ENCODE data around the gene PIK3R3. TPM values are rescaled to one million over a fixed set of nuclear protein-coding genes. Genes with fewer than 3 reads are reported as not detected.
"Not testable (repeated sequence)": the region's sequence is repeated elsewhere in the genome, so short reads cannot be mapped to it uniquely, and the experiment has no call there.

The PIK3R3 gene
- polyA plus RNA-seq, 1 donor from 2014 or later = 0.24 TPM

- peaks cover 4% of the 10 kb centered on the region for H3K36me3 Mint-ChIP-seq
- no peak overlapping the region for H3K4me3 Mint-ChIP-seq
- H3K4me1 Mint-ChIP-seq = peaks cover 0 to 12% (median 4%) of the 10 kb centered on the region in 3 donors
- H3K27ac Mint-ChIP-seq = no peak overlapping the region
- H3K27me3 Mint-ChIP-seq = peaks cover 3% of the 10 kb centered on the region
- peaks cover 6 to 13% (median 10%) of the 10 kb centered on the region in 3 donors for H3K9me3 Mint-ChIP-seq
Measured at GRCh38 chr1:46099215-46099614, 33.2 kb downstream of the PIK3R3 start.

GRCh38 chr1:46098027-46098712, 34.3 kb downstream of the PIK3R3 start:
- Mint-ChIP-seq H3K4me1 (peaks cover 0 to 12% (median 4%) of the 10 kb centered on the region in 3 donors), H3K9me3 (peaks cover 6 to 13% (median 10%) of the 10 kb centered on the region in 3 donors), H3K27ac (no peak overlapping the region), H3K4me3 (no peak overlapping the region), H3K36me3 (peaks cover 4% of the 10 kb centered on the region), H3K27me3 (peaks cover 3% of the 10 kb centered on the region)

- Mint-ChIP-seq H3K27me3 (peaks cover 3% of the 10 kb centered on the region), H3K4me1 (peaks cover 0 to 12% (median 4%) of the 10 kb centered on the region in 3 donors), H3K4me3 (peak overlapping the region in 1 of 4 donors; percentile 28), H3K27ac (no peak overlapping the region), H3K9me3 (peaks cover 6 to 13% (median 10%) of the 10 kb centered on the region in 3 donors), H3K36me3 (peaks cover 4% of the 10 kb centered on the region)
Measured at GRCh38 chr1:46097149-46097472, 35.3 kb downstream of the PIK3R3 start.

- peaks cover 4% of the 10 kb centered on the region for H3K36me3 Mint-ChIP-seq
- H3K9me3 Mint-ChIP-seq = peaks cover 5 to 13% (median 10%) of the 10 kb centered on the region in 3 donors
- H3K4me3 Mint-ChIP-seq = peak overlapping the region in 1 of 4 donors; percentile 28
- H3K27me3 Mint-ChIP-seq = peaks cover 3% of the 10 kb centered on the region
- no peak overlapping the region for H3K27ac Mint-ChIP-seq
- peaks cover 0 to 12% (median 4%) of the 10 kb centered on the region in 3 donors for H3K4me1 Mint-ChIP-seq
Measured at GRCh38 chr1:46096269-46097148, 35.9 kb downstream of the PIK3R3 start.

GRCh38 chr1:46095110-46095509, 37.3 kb downstream of the PIK3R3 start:
- not testable (repeated sequence) for H3K4me3 Mint-ChIP-seq, H3K27me3 Mint-ChIP-seq, H3K27ac Mint-ChIP-seq, H3K36me3 Mint-ChIP-seq
- H3K4me1 Mint-ChIP-seq = peaks cover 0 to 12% (median 4%) of the 10 kb centered on the region in 3 donors
- H3K9me3 Mint-ChIP-seq = peaks cover 4 to 13% (median 10%) of the 10 kb centered on the region in 3 donors

GRCh38 chr1:46094471-46095005, 37.9 kb downstream of the PIK3R3 start:
- peaks cover 4% of the 10 kb centered on the region for H3K36me3 Mint-ChIP-seq

GRCh38 chr1:46093832-46094231, 38.6 kb downstream of the PIK3R3 start:
- H3K36me3 Mint-ChIP-seq, H3K4me3 Mint-ChIP-seq, H3K9me3 Mint-ChIP-seq, H3K27ac Mint-ChIP-seq, H3K27me3 Mint-ChIP-seq: not testable (repeated sequence)
- peaks cover 0 to 12% (median 4%) of the 10 kb centered on the region in 3 donors for H3K4me1 Mint-ChIP-seq

More at GRCh38 chr1:46094471-46095005, 37.9 kb downstream of the PIK3R3 start:
- H3K27me3 Mint-ChIP-seq = peaks cover 3% of the 10 kb centered on the region
- H3K27ac Mint-ChIP-seq = no peak overlapping the region
- no peak overlapping the region for H3K4me3 Mint-ChIP-seq
- peaks cover 0 to 12% (median 4%) of the 10 kb centered on the region in 3 donors for H3K4me1 Mint-ChIP-seq
- peaks cover 4 to 11% (median 9%) of the 10 kb centered on the region in 3 donors for H3K9me3 Mint-ChIP-seq

- Mint-ChIP-seq H3K4me1 (no peaks in the 10 kb centered on the region), H3K4me3 (no peak overlapping the region), H3K36me3 (no peaks in the 10 kb centered on the region), H3K9me3 (peaks cover 0 to 7% (median 0%) of the 10 kb centered on the region in 3 donors), H3K27ac (no peak overlapping the region), H3K27me3 (no peaks in the 10 kb centered on the region)
Measured at GRCh38 chr1:46087891-46088290, 44.5 kb downstream of the PIK3R3 start.

GRCh38 chr1:46086576-46086975, 45.9 kb downstream of the PIK3R3 start:
- Mint-ChIP-seq H3K4me3 (no peak overlapping the region), H3K36me3 (no peaks in the 10 kb centered on the region), H3K27ac (no peak overlapping the region), H3K9me3 (peaks cover 0 to 7% (median 0%) of the 10 kb centered on the region in 3 donors), H3K4me1 (no peaks in the 10 kb centered on the region), H3K27me3 (no peaks in the 10 kb centered on the region)

- H3K9me3 Mint-ChIP-seq = peaks cover 0 to 7% (median 0%) of the 10 kb centered on the region in 3 donors
- no peak overlapping the region for H3K4me3 Mint-ChIP-seq
- no peaks in the 10 kb centered on the region for H3K4me1 Mint-ChIP-seq
- H3K27me3 Mint-ChIP-seq = no peaks in the 10 kb centered on the region
- H3K27ac Mint-ChIP-seq = no peak overlapping the region
- H3K36me3 Mint-ChIP-seq = no peaks in the 10 kb centered on the region
Measured at GRCh38 chr1:46084553-46085451, 47.6 kb downstream of the PIK3R3 start.

- H3K4me3 Mint-ChIP-seq = no peak overlapping the region
- no peaks in the 10 kb centered on the region for H3K4me1 Mint-ChIP-seq
- no peak overlapping the region for H3K27ac Mint-ChIP-seq
- no peaks in the 10 kb centered on the region for H3K36me3 Mint-ChIP-seq
- H3K9me3 Mint-ChIP-seq = peaks cover 0 to 7% (median 0%) of the 10 kb centered on the region in 3 donors
- H3K27me3 Mint-ChIP-seq = no peaks in the 10 kb centered on the region
Measured at GRCh38 chr1:46083579-46083978, 48.9 kb downstream of the PIK3R3 start.

GRCh38 chr1:46081619-46082018, 50.8 kb downstream of the PIK3R3 start:
- H3K27ac Mint-ChIP-seq = no peak overlapping the region
- H3K4me1 Mint-ChIP-seq = no peaks in the 10 kb centered on the region
- H3K27me3 Mint-ChIP-seq = no peaks in the 10 kb centered on the region
- no peak overlapping the region for H3K4me3 Mint-ChIP-seq
- no peaks in the 10 kb centered on the region for H3K36me3 Mint-ChIP-seq
- peaks cover 0 to 7% (median 0%) of the 10 kb centered on the region in 3 donors for H3K9me3 Mint-ChIP-seq

GRCh38 chr1:46081206-46081605, 51.2 kb downstream of the PIK3R3 start:
- Mint-ChIP-seq H3K4me1 (no peaks in the 10 kb centered on the region), H3K36me3 (no peaks in the 10 kb centered on the region), H3K4me3 (no peak overlapping the region), H3K27ac (no peak overlapping the region), H3K27me3 (no peaks in the 10 kb centered on the region), H3K9me3 (peaks cover 0 to 7% (median 0%) of the 10 kb centered on the region in 3 donors)

- Mint-ChIP-seq H3K36me3 (no peaks in the 10 kb centered on the region), H3K4me3 (no peak overlapping the region), H3K9me3 (peaks cover 0 to 7% (median 0%) of the 10 kb centered on the region in 3 donors), H3K27ac (no peak overlapping the region), H3K4me1 (no peaks in the 10 kb centered on the region), H3K27me3 (no peaks in the 10 kb centered on the region)
Measured at GRCh38 chr1:46080257-46080656, 52.2 kb downstream of the PIK3R3 start.
